Activated CD4-positive, alpha-beta T cell treated with anti-CD3 and anti-CD28 coated beads, Interleukin-2, amount 50 U/mL, for 24 hours (primary cell): ENCODE results near the gene GLI3.

Experiments
- DNase-seq, 2 donors: peaks; one replicate each; pipeline ENCODE4 v3.0.0-alpha.2; 2020; ENCODE audit warnings: low read depth in 1 of 2, low spot score in 1 of 2

GLI3 gene

DNA sequence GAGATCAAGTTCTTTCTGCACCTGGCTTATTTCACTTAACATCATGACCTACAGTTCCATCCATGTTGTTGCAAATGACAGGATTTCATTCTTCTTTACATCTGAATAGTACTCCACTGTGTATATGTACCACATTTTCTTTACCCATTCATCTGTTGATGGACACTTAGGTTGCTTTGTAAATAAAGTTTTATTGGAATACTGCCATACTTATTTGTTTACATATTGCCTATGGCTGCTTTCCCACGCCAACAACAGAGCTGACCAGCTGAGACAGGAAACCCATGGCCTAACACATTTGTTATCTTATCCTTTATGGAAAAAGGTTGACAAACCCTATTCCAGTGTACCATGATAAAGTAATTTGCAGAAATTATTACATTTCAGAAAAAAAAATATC lies 153.7 kb downstream of the GLI3 start:
- no peak for DNase-seq

DNA sequence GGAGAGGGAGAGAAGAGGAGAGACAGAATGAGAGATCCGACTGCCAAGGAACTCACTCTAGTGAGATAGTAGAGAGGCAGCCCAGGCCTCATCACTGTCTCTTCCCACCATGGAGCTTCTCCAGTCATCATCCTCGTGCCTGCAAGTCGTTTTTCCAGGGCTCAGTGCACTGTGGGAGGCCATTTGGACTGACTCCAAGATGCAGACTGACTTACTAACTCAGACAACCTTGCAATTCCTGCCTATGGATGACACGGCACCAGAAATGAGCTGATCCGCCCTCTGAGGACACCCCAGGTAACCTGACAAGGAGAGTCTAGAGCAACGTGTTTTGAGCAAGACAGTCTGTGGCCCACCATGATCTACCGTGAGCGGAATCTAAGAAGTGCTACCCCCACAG lies 154.9 kb downstream of the GLI3 start:
- no peak for DNase-seq

DNA sequence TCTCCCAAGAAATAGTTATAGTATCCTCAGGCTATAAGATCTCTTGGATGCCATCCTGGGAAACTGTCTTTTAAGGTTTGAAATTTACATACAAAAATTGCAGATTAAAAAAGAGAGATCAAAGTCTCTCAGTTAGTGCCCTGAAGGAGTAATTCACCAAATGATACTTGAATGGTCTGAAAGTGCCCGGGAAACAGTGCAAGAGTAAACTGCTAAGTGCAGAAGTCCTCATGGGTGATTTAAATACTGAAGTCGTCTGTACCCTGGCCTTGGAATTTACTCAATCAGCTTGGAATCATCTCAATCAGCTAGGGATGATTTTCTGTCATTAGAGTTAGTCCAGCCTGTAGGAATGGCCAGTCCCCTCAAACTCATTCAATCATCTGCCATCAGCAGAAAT lies 155.3 kb downstream of the GLI3 start:
- DNase-seq, result no peak

DNA sequence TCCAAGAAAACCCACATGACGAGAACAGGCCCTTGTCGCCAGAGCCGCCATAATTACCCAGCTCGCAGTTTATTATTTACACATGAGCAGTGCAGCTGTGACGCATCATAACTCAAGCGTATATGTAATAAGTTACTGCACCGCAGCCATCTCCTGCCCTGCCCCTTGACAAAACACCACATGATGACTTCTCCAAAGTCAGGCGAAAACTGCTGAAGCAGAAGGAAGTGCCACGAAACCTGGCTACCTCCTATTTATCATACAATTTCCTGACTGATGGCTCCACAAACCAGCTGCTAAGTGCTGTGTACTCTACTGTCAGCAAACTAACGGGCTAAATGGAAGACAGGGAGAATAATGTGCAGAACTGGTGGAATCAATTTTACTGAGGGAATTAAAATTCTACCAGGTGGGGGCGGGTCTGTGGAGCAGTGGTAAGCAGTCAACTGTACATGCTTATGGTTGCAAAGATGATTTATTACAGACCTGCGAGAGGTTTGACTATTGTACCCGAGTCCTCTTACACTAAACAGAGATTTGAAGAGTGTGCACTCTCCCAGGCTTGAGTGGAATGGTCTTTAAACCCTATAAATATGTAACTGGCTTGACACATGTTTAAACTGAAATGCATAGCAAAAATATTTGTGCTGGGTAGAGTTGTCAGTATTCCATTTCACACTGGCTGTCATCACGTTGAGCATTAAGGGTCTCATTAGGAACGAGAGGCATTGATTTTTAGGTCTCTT lies 156.0 kb downstream of the GLI3 start:
- no peak for DNase-seq

DNA sequence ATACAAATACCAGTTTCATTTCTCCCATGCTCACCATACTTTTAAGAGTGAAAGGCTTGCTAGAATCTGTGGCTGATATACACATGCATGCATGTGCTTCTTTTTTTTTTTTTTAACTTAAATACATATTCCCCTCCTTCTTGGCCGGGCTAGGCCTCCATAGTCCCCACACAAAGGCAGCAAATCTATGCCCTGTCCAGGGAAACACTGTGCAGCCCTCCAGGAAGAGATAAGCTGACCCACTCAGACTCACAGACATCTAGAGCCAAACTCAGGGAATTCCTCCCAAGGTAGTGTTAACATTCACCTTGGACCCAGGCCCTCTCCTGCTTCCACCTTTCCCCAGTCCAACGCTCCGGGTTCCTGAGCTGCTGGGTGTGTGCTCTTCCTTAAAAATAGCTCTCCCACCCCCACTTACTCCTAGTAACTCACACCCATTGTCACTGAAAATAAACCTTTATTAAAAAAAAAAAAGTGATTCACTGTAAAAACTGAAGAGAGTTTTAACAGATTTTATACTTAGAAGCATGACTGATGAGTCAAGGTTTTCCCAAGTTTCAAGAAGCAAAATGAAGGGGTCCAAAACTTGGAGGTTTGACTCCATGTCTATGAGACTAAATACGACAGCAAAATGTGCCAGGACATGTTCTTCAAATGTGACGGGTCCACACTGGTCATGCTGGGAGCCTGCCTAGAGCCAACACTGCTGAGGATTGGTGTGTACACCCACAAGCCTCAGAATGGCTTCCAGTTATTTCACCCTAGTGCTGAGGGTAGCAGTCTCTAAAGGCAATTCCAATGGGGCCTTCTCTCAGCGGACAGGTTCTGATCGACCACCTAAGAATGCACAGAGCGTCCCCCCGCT lies 159.5 kb downstream of the GLI3 start:
- DNase-seq, result no peak

DNA sequence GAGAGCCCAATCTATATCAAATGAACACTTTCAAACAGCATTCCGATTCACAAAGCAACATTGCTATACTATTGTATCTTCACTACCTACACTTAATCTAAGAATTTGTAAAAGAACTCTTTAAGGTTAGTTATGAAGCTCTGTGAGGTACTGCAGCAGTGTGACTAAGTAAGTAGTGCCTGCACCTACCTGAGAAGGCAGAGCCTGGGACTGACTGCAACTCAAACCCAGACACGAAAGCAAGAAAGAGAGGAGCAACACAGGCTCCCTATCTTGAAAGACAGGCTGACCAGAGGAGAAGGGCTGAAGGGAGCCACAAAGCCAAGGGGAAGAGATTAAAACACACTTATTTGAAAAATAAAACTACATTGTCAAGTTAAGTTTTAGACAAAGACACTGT lies 160.1 kb downstream of the GLI3 start:
- no peak for DNase-seq

DNA sequence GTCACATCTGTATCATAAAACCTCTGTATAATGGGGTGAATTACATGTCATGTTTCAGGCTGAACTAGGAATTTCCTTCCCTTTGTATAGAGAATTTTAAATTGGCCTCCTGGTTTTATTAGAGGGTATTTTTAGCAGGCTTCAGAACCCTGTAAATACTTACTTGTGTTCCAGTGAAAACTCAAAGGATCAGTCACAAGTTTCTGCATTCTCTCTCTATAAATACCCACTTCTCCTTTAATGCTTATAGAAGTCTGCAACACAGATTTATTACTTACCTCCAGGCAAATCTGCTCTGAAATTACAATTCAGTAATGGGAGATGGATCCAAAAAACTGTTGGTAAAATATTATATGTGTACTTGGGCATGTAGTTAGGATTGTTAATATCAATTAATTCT lies 161.6 kb downstream of the GLI3 start:
- no peak for DNase-seq

DNA sequence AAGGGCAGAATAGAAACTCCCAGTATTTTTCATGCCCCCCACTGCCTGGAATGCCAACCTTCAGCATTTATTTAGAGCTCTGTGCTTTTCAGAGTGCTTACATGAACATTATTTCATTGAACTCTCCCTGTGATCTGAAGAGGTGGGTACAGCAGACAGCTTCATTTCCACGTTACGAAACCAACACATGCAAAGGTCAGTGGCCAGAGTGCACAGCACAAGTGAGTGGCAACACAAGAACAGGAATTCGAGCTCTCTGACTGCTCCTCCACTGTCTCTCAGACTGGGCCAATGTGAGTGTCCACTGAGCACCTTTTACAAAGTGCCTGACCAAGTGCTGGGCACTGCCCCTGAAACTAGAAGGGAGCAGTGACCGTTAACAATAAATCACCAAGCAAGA lies 162.9 kb downstream of the GLI3 start:
- no peak for DNase-seq

DNA sequence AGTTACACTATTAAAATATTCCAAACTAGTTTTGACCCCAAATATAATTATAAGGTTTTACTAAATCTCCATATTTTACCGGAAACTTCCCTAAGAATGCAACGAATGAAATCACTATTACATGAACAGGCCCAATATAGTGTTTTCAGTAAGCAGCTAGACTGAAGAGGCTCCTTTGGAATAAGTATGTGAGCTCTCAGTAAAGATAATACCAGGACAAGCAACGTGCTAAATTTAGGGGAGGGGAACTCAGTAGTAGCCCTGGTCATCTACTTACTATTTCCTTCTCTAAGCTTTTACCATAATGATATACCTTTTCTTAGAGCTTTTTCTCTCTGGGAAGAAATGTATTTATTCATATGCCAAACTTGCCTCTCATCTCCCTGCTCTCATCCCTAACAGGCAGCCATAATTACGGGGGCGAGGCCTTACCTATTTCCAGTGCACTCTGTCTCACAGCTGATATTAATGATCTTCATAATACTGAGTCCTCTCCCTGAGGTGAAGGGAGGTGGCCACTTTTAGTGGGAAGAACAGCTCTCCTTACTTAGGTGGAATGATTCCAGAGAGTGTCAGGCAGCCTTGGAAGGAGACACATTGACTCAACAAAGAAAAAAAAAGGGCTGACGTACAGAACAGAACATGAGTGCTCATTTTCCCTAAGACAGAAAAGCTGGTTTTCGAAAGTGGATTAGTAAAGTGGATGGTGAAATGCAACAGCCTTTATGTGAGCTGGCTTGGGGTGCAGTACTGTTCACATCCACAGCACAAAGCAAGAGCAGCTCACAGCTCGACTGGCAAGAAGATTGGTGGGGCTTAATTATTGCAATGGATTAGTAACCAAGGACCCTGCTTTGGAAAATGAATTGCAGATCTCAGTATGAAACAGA lies 165.4 kb downstream of the GLI3 start:
- no peak for DNase-seq

DNA sequence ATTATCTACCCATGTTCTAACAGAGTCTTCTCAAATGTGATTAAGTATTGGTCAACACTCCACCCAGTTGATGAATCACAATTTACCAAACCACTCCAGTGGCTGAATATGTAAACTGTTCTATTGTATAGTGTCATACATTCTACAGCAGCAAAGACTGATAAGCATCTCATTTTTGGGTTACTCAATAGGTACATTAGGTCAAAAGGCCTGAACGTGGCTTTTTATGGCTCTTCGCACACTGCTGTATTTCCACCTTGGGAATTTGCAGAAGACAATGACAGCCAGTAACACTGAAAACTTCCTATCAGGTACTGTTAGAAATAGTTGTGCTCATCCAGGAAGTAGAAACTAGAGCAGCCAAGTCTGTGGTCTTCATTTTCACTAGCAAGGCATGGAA lies 166.9 kb downstream of the GLI3 start:
- DNase-seq, result no peak

DNA sequence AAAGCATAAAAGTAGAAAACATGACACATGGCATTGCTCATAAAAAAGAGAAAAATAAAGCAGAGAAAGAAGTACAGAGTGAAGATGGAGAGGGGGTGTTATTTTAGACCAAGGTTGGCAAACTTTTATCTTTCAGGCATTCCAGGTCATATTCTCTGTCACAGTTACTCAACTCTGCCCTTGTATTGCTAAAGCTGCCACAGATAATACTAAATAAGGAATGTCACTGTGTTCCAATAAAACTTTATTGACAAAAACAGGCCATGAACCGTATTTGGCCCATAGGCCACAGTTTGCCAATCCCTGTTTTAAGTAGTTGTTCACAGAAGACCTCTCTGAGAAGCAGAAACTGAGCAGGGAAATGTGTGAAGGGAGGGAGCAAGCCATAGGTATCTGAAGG lies 167.4 kb downstream of the GLI3 start:
- no peak for DNase-seq

DNA sequence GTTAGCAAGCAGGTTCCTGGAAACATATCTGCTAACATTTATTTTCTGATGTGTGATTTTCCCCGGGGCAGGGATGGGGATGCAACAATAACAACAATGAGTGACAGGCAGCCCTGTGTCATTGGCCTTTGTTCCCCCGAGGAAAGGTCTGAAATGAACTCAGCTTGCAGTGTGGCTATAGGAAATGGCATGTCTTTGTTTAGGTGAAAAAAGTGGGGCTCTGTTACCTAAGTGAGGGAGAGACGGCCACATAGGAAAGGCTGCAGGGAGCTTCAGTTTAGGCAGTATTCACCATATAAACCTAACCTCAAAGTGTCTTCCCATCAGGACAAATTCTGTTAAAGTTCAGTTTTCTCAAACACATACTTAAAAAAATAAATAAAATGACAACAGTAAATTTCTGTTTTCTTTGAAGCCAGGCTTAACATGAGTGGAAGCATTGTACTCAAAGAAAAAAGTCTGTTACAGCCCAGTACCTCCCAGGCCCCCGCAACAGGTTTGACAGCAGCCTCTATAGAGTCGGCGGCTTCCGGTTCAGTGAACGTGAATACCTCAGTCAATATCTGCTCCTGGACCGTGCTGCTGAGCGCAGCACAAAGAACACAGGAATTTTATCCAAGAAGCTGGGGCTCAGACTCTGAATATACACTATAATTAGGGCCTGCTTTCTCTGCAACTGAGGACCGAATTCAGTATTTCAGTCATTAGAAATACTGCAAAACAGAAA lies 168.3 kb downstream of the GLI3 start:
- no peak for DNase-seq

DNA sequence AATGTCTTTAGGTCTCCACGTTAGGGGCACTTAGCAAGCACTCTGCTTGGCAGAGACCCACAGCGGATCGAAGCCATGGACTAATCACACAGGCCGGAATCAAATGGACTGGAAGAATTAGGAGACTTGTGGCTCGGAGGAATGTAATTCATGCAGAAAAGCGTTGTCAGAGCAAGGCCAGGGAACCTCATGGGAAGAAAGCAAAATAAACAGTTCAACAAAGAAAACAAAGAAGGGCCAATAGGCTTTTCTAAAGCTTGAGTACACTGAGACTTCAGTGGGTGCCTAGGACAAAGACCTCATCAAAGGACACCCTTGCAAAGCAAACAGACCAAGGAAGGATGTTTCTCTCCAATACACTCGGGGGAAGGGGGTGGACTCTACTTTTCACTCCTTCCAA lies 171.1 kb downstream of the GLI3 start:
- no peak for DNase-seq

DNA sequence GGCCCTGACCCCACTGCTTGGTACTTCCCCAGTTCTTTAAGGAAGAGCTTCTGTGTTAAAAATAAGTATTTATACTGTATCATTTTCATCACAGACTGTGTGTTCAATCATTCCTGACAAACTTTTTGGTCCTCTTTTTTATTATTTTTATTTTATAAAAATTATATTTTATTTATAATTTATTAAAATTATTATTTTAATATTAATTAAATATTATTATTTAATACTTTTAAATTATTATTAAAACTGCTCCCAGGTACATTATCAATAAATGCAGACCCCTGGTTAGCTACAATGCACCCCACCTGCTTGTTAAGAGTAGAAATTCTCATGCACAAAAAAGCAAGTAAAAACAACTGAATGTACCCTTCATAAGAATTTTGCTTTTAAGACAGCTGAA lies 172.0 kb downstream of the GLI3 start:
- DNase-seq, result no peak

DNA sequence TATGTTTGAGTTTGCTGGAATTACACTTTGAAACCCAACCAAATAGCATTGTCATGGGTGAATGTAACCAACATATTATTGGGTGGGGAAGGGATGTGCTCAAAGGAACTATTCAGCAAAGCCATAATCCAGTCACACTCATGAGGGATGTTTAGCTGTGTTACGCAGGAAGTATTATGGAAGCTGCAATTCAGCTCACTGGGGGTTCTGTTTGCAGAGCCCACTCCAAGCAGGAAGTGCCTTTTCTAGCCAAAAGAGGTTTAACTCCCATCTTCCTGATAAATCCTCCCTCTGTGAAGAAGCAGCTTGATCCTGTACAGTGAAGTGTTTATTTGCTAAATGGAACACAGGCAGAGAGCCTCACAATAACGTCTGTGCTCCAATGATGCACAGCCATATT lies 172.5 kb downstream of the GLI3 start:
- no peak for DNase-seq

DNA sequence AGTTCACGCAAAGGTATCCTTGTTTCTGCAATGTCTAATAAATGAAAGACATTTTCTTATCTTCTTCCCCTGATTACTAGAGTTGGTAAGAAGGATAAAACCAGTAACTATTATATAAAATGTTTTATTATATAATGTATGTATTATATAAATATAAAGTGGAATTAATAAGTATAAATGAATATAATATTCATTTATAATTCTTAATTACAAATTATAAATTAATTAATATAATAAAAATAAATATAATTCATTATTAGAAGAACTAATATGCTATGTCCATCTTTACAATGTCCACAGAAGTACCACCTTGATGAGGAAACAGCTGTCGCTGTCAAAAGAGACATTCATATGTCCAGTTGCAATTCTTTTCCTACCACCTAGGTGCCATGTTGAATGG lies 177.7 kb downstream of the GLI3 start:
- no peak for DNase-seq

DNA sequence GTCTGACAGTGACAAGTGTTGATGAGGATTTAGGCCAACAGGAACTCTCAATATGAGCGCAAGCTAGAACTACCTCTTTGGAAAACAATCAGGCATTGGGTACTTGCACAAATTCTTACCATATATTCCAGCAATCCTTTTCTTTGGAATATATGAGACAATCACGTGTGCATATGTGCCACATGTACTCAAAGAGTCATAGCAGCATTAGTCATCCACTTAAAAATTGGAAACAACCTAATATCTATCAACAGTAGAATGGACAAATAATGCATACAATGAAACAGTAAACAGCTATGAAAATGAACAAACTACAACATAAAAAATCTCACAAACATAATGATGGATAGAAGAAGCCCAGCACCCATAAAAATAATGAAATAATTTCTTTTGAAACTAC lies 179.7 kb downstream of the GLI3 start:
- no peak for DNase-seq

DNA sequence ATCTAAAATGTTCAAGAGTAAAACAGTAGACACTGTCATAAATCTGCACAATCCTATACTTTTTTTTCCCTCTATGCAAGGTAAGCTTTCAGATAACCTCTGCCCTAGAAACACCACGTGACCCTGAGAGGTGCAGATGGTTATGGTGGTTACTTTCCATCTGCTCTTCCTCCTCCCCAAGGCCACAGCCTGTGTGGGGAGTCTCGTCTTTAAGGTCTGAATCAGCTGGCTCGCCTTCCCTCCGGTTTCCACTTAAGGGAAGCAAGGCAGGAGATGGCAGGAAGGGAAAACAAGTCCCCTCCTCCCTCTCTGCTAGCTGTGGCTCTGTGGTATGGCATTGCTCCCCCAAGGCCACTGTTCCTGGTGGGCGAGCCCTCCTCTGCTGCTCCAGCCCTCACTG lies 181.8 kb downstream of the GLI3 start:
- no peak for DNase-seq

DNA sequence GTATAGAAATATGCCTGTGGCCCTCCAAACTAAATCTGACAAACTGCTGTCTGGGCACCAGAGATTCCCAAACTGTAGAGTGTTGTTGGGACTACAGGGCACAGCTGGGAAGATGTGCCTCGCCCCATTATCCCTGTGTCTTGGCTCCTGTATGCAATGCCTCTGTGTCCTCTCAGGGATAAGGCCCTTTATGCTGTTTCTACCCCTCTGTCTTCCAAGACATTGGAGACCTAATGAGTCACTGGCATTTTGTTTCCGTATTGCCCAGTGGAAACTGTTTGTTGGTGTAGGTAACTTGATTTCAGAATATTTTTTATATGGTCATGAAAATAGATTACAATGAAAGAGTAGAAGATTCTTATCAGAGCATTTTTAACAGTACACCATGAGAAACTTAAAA lies 183.2 kb downstream of the GLI3 start:
- DNase-seq, result no peak

DNA sequence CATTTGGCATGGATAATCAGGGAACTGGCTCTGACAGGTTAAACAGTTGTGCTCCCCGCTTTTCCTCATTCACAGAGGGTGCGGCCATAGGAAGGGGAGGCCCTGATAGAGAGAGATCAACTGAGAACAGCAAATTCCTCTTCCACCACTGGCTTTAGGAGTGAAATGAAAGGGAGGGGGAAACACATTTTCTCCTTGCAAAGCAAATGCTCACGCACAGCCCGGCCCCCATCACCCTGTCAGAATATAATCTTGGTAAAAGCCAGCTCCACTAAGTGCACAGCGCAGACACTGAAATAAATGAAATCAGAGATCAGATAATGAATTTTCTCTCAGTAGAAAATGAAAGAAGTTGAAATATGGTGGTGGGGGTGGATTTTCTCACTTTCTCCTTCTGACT lies 187.2 kb downstream of the GLI3 start:
- no peak for DNase-seq

DNA sequence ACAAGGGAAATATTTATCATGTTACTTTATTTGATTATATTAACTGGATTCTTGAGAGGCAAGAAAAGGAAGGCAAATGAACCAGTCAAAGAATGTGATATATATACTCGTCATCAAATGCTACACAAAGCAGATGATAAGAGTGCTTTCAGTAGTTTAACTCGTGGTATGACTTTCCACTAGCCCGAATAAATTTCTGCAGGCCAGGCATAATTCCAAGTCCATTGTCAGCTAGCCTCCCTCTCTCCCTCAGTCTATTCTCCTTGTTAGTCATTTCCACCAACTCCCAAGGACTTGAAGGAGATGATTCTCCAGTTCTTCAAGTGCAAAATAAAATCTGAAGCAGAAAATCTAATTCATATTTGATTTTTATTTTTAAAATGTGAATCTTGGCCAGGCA lies 190.5 kb downstream of the GLI3 start:
- DNase-seq, result no peak
